Gastrocnemius medialis (tissue), 4 donors: Measurements from ENCODE around the gene FNIP2. TPM values are rescaled to one million over a fixed set of nuclear protein-coding genes. Genes with fewer than 3 reads are reported as not detected.
A peak's percentile ranks its signal among the peaks of the same experiment; 100 is the strongest.
"Not testable (repeated sequence)": the region's sequence is repeated elsewhere in the genome, so short reads cannot be mapped to it uniquely, and the experiment has no call there.

Source experiments
- ATAC-seq, 2 donors: fragments of 150-250 bp; one replicate each; pipeline ENCODE4 v1.9.1; 2016
- DNase-seq, 2 donors: peaks; one replicate each; pipeline ENCODE4 v3.0.0-alpha.2; 2019
- H3K27ac ChIP-seq, 4 donors: fragments of 200-600 bp; sonication (generic); 1 replicate in 1 of 4; 2 replicates in 3 of 4; pipeline ENCODE4 v1.5.1; 2016 to 2018; ENCODE audit warnings: mild to moderate bottlenecking in 2 of 4, moderate library complexity in 1 of 4
- H3K27me3 ChIP-seq, 3 donors: fragments of 200-600 bp; sonication (generic) in 2 of 3; 1 replicate in 1 of 3; 2 replicates in 2 of 3; pipeline versions ENCODE4 v1.5.1 to v1.6.0; 2016 to 2019; ENCODE audit warnings: mild to moderate bottlenecking in 1 of 3, moderate library complexity in 1 of 3
- H3K36me3 ChIP-seq, 2 donors: fragments of 200-600 bp; sonication (generic) in 1 of 2; one replicate each; pipeline ENCODE4 v1.5.1; 2017 to 2018
- H3K4me1 ChIP-seq, 2 donors: fragments of 200-600 bp; sonication (generic) in 1 of 2; one replicate each; pipeline ENCODE4 v1.5.1; 2016 to 2017; ENCODE audit warnings: mild to moderate bottlenecking in 2 of 2
- H3K4me3 ChIP-seq, 4 donors: fragments of 200-600 bp; sonication (generic) in 3 of 4; 1 replicate in 1 of 4; 2 replicates in 3 of 4; pipeline ENCODE4 v1.5.1; 2016 to 2019; ENCODE audit warnings: mild to moderate bottlenecking in 2 of 4
- H3K9me3 ChIP-seq, 3 donors: fragments of 200-600 bp; sonication (generic) in 2 of 3; 1 replicate in 1 of 3; 2 replicates in 2 of 3; pipeline ENCODE4 v1.5.1; 2016 to 2019
- POLR2A ChIP-seq, 2 donors: fragments of 450-650 bp; IDR thresholded peaks; one replicate each; pipeline ENCODE4 v1.6.1; 2017; ENCODE audit warnings: antibody characterized with exemption in 2 of 2, mild to moderate bottlenecking in 2 of 2, moderate library complexity in 2 of 2
- in situ Hi-C, 4 donors: fragments of 200-750 bp; cut with MboI; loops; one replicate each; pipeline versions ENCODE4 v1.15.0 to v1.8.0; 2017; ENCODE audit warnings: low sequenced_read_pairs in 4 of 4
- intact Hi-C: fragments of 100-400 bp; cut with DNase I; formaldehyde crosslinking; loops from one replicate; pipeline ENCODE4 v1.15.1; 2023; ENCODE audit warnings: low total_unique reads
- total RNA-seq, 4 donors: library from RNA; depleted of rRNA; stranded (reverse); fragments of >200 nt; gene quantifications; one replicate each; pipeline versions ENCODE4 v1.1.0 to v1.2.3, GENCODE V29; 2016
- TF ChIP-seq, protein P1 (sequence below), 5 experiments: fragments of 450-650 bp in 3 of 5; fragments of 200-600 bp in 2 of 5; sonication (generic) in 2 of 5; IDR thresholded peaks in 4 of 5; conservative IDR thresholded peaks in 1 of 5; 1 replicate in 4 of 5; 2 replicates in 1 of 5; pipeline ENCODE4 v1.5.1; 2016 to 2019; ENCODE audit warnings: antibody characterized with exemption in 5 of 5, mild to moderate bottlenecking in 3 of 5, moderate library complexity in 3 of 5

FNIP2 gene
- total RNA-seq, 4 donors from 2014 or later: 9.9 to 32.8 (median 22.2) TPM

DNA sequence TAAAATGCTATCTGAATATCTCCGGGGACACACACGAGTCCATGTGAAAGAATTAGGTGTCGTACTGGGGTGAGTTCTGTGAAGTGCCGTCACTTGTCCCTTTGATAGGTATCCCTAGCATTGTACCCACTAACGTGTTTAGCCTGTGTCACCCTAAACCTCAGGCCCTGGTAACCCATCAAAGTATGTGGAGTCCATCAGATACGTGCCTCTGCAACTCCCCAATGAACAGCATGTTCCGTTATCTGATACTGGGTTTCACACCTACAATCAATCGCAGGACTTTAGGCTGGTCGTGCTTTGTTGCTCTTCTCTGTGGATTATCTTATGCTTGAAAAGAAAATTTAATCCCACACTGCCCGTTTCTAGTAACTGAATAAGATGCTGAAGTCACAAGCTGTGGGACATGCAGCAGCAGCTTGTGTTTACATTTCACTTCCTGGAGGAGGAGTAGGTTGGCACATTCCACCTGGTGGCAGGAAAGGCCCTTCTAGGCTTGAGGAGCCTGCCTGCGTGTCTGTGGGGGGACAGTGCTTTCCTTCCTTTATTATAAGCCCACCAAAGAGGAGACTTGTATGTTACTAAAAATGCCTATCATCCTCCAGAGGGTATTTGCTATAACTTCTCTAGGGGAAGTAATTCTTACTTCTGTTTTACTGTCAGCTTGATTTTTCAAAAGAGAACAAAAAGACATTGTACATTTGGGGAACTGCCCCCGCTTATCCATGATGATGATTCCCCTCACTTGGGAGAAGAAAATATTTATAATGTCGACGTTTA is 127.2 kb downstream of the FNIP2 start:
- no peak for TF ChIP-seq POLR2A (IDR thresholded peaks at IDR 0.05)
- TF ChIP-seq, protein P1, sequence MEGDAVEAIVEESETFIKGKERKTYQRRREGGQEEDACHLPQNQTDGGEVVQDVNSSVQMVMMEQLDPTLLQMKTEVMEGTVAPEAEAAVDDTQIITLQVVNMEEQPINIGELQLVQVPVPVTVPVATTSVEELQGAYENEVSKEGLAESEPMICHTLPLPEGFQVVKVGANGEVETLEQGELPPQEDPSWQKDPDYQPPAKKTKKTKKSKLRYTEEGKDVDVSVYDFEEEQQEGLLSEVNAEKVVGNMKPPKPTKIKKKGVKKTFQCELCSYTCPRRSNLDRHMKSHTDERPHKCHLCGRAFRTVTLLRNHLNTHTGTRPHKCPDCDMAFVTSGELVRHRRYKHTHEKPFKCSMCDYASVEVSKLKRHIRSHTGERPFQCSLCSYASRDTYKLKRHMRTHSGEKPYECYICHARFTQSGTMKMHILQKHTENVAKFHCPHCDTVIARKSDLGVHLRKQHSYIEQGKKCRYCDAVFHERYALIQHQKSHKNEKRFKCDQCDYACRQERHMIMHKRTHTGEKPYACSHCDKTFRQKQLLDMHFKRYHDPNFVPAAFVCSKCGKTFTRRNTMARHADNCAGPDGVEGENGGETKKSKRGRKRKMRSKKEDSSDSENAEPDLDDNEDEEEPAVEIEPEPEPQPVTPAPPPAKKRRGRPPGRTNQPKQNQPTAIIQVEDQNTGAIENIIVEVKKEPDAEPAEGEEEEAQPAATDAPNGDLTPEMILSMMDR (IDR thresholded peaks at IDR 0.05 in 4 of 5, conservative IDR thresholded peaks at IDR 0.05 in 1 of 5): peak in 1 of 5 experiments; percentile 16
- H3K27ac ChIP-seq: peak overlapping the region in 3 of 4 donors; percentile 4 to 39 (median 8)
- no peaks in the 10 kb centered on the region for H3K27me3 ChIP-seq
- DNase-seq (no peak), ATAC-seq (peak in 1 of 2 donors; percentile 51)
- no peak overlapping the region for H3K4me3 ChIP-seq
- peaks cover 9 to 11% of the 10 kb centered on the region in 2 donors for H3K4me1 ChIP-seq
- intact Hi-C loops (loop anchor here (2.0 kb wide), 1 partner anchor 279 kb away; no protein-coding TSS in a partner anchor), in situ Hi-C loops (no loop called here)
- H3K9me3 ChIP-seq: no peaks in the 10 kb centered on the region
- peaks cover 0 to 50% of the 10 kb centered on the region in 2 donors for H3K36me3 ChIP-seq

DNA sequence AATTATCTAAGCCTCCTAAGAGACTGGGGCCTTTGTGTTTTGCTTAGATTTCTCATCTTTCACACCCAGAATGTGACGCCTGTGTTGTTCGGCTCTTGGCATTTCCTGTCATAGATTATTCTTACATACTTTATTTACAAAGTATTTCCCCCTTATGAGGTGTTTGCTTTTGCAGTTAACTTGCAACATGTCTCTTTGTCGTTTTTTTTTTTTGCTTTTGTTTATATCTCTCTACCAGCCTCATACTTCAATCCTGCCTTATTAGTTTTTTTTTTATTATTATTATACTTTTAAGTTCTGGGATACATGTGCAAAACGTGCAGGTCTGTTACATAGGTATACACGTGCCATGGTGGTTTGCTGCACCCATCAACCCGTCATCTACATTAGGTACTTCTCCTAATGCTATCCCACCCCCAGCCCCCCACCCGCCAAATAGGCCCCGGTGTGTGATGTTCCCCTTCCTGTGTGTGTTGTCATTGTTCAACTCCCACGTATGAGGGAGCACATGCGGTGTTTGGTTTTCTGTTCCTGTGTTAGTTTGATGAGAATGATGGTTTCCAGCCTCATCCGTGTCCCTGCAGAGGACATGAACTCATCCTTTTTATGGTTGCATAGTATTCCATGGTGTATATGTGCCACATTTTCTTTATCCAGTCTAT is 127.9 kb downstream of the FNIP2 start:
- in situ Hi-C loops, H3K4me3 ChIP-seq, H3K27me3 ChIP-seq, DNase-seq, intact Hi-C loops, ATAC-seq, H3K9me3 ChIP-seq: not testable (repeated sequence)
- peak overlapping the region in 3 of 4 donors; percentile 4 to 39 (median 8) for H3K27ac ChIP-seq
- H3K36me3 ChIP-seq: peaks cover 0 to 43% of the 10 kb centered on the region in 2 donors
- peaks cover 9 to 11% of the 10 kb centered on the region in 2 donors for H3K4me1 ChIP-seq

DNA sequence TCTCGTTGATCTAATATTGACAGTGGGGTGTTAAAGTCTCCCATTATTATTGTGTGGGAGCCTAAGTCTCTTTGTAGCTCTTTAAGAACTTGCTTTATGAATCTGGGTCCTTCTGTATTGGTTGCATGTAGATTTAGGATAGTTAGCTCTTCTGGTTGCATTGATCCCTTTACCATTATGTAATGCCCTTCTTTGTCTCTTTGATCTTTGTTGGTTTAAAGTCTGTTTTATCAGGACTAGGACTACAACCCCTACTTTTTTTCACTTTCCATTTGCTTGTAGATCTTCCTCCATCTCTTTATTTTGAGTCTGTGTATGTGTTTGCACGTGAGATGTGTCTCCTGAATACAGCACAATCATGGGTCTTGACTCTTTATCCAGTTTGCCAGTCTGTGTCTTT is 131.6 kb downstream of the FNIP2 start:
- ATAC-seq, in situ Hi-C loops, H3K27ac ChIP-seq, DNase-seq, intact Hi-C loops, H3K4me3 ChIP-seq, H3K9me3 ChIP-seq, H3K27me3 ChIP-seq: not testable (repeated sequence)
- H3K4me1 ChIP-seq: peaks cover 10 to 11% of the 10 kb centered on the region in 2 donors
- peaks cover 0 to 29% of the 10 kb centered on the region in 2 donors for H3K36me3 ChIP-seq

DNA sequence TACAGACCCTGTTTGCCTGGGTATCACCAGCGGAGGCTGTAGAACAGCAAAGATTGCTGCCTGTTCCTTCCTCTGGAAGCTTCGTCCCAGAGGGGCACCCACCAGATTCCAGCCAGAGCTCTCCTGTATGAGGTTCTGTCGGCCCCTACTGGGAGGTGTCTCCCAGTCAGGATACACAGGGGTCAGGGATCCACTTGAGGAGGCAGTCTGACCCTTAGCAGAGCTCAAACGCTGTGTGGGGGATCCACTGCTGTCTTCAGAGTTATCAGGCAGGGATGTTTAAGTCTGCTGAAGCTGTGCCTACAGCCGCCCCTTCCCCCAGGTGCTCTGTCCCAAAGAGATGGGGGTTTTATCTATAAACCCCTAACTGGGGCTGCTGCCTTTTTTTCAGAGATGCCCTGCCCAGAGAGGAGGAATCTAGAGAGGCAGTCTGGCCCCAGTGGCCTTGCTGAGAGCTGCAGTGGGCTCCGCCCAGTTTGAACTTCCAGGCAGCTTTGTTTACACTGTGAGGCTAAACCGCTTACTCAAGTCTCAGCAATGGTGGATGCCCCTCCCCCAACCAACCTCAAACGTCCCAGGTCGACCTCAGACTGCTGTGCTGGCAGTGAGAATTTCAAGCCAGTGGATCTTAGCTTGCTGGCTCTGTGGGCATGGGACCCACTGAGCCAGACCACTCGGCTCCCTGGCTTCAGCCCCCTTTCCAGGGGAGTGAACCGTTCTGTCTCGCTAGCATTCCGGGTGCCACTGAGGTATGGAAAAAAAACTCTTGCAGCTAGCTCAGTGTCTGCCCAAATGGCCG is 133.7 kb downstream of the FNIP2 start:
- H3K27me3 ChIP-seq, H3K4me1 ChIP-seq, ATAC-seq, H3K27ac ChIP-seq, DNase-seq, H3K9me3 ChIP-seq, in situ Hi-C loops, intact Hi-C loops, H3K4me3 ChIP-seq: not testable (repeated sequence)
- peaks cover 0 to 25% of the 10 kb centered on the region in 2 donors for H3K36me3 ChIP-seq

DNA sequence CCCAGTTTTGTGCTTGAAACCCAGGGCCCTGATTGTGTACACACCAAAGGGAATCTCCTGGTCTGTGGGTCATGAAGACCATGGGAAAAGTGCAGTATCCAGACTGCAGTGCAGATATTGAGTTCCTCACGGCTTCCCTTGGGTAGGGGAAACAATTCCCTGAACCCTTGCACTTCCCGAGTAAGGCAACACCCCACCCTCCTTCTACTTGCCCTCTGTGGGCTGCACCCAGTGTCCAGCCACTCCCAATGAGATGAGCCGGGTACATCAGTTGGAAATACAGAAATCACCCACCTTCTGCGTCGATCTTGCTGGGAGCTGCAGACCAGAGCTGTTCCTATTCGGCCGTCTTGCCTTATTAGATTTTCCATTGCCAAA is 134.2 kb downstream of the FNIP2 start:
- DNase-seq: no peak
- Histone ChIP-seq H3K27ac (no peak overlapping the region), H3K4me1 (peaks cover 0 to 8% of the 10 kb centered on the region in 2 donors), H3K36me3 (peaks cover 0 to 25% of the 10 kb centered on the region in 2 donors), H3K4me3 (no peak overlapping the region), H3K9me3 (no peaks in the 10 kb centered on the region), H3K27me3 (no peaks in the 10 kb centered on the region)
- TF ChIP-seq, protein P1 (IDR thresholded peaks at IDR 0.05 in 4 of 5, conservative IDR thresholded peaks at IDR 0.05 in 1 of 5): no peak
- no peak for ATAC-seq
- intact Hi-C loops: no loop called here
- in situ Hi-C loops: no loop called here
